Measurements from ENCODE around the gene NEDD4L.

The NEDD4L gene

DNA sequence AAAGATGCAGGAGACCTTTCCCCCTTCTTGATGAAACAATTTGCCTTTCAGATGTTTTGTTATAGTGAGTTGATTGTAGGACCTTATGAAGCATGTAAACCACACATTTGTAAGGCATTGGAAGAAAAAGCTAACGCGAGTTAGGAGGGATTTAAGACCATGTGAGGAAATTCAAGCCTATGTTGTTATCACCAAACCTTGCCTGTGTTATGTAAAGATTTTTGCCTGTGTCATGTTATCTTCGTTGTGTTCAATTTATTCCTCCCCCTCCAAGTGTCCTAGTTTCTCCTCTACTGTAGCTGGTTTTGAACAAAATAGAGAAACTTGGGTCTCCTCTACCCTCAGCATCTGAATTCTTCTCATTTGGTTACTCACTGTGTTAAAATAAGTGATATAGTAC lies 173.0 kb downstream of the NEDD4L start:
- DNase-seq = no peak

DNA sequence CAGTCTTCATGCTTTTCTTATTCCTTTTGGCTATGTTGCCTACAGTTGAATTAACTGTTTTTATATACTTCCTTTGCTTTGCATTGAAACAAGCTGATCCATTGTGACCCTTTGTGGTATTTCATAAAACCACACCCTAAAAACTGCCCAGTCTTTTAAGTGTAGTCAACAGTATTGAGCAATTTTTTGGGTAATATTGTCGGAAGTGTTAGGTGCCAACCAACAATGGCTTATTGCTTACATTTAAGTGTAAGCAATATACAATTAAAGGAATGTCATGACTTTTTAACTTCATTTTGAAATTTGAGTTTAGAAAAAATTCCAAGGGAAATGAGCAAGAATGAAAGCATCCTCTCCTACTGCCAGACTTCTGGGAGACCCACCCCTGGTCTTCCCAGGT lies 174.1 kb downstream of the NEDD4L start:
- DNase-seq = no peak

DNA sequence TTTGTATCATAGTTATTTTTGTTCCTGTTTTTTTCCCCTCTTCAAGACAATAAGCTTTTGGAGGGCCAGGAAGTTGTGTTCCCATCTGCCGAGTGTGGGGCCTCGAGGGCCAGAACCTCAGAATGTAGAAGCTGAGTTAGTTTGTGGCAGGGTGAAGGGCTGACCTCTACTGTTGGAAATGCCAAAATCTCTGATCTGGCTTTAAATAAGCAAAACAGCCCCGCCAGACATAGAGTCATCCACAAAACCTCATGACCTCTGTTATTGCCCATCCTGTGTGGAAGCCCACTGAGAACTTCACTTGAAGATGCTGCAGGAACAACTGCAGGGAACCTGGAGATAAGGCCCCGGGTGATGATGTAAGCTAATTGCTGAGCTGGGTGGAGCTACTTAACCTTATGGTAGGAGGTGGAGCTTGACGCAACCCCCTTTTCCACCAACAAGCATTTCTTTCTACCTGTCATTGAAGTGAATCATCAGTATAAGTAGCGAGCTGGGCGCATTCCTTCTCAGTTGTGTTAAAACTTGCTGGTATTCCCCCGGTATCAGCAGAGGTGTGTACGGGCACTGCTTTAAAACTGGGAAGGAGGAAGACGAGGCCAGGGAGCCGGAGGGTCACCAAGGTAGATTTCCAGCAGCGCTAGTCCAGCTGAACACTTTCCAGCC lies 177.2 kb downstream of the NEDD4L start:
- DNase-seq = peak; percentile 18

DNA sequence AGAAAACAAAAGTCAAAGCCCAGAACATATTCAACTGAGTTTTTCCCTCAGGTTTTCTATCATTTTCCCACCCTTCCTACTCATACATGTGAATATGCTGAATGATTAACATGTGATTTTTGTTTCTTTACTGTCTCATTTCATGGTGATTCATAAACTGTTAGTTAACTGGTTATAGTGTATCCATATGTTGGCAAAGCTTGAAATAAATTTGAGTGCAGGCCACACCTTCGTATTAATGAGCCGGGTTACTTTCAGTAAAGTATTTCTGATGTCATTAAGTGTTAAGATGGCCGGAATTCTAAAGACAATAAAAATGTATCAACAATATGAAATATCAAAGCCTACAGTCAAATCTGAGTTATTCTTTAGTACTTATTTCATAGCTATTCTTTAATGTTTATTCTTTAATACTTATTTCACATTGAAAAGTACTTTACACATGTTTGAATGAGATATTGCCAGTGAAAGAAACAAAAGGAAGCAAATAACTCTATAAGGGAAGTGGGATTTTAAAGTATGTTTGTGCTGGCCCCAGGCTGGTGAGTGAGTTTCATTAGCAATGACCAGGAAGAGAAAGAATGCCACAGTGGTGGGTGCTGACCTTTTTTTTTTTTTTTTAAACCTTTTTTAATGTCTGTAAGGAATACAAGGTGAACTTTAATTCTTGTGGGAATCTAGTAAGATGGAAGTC lies 178.6 kb downstream of the NEDD4L start:
- no peak for DNase-seq

DNA sequence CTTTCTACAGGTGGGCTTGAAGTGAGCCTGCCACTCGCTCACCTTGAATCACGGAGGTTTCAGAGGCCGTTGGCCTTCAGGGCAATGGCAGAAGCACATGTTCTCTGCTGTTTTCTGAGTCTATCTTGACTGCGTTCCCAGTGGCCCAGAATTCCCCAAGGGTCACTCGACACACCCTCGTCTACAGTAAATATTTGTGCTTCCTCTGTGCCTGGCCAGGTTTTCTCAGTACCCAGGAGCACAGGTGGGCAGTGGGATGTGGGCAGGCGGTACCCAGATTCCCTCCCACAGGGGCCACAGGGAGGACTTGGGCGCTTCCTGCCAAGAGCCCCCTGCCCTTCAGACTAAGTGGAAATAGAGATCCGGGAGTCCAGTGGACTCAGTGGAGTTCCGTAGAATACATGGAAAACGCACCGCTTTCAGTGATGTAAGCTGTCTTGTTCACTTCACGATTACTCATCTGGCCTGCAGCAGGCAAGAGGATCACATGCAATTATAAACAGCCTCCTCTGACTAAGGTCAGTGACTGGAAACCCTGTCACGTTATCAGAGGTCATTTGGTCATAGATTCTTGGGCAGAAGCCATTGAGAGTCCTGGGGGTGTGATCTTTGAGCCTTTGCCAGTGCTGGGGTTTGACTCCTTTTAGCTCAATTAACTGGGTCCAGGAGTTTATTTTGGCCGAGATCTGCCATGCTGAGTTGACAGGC lies 179.8 kb downstream of the NEDD4L start:
- no peak for DNase-seq

DNA sequence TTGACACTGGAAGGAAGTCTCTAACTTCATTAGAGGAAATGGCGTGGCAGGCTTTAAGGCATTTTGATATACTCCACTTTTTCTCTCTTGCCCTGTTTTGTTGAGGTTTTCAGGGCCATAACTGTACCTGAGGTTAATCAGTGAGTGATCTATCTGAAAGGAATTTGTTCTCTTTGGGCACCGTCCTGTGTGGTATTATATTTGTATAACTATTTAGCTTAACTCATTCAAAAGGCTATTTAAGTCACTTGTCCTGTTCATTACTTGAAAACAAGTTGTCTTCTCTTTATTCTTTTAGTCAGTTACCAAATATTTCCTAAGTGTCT lies 180.4 kb downstream of the NEDD4L start:
- no peak for DNase-seq

DNA sequence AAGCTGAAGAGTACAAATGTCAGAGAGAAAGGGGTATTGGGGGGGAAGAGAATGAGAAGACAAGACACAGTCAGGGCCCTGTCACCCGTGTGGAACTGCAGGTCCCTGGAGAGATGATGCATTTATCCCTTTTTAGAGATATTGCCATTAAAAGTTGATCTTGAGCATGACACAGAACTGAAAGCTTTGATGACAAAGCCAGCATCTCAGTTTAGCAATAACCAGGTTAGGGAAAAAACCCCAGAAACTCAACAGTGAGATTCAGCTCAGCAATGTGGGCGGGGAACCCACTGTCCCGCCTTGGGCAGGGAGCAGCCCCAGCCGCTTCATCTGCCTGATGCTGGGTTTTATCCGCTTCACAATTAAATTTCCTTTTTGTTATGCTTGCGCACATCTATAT lies 181.1 kb downstream of the NEDD4L start:
- DNase-seq = no peak

DNA sequence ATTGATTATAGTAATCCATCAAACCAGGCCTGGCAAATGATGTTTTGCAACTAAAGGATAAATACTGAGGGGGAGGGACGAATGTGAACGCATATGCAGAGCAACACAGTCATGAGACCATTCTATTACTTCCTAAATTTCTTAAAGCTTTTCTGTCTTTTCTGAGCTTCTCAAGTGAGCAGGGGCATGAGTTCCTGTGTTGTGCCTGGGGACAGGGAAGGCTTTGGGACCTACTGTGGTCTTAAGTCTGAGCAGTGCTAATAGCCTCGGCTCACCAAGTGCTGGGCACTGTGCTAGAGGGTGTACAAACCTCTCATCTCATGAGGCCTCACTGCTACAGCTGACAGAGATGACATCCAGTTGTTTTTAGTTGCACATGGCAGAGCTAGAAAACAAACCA lies 182.4 kb downstream of the NEDD4L start:
- no peak for DNase-seq

DNA sequence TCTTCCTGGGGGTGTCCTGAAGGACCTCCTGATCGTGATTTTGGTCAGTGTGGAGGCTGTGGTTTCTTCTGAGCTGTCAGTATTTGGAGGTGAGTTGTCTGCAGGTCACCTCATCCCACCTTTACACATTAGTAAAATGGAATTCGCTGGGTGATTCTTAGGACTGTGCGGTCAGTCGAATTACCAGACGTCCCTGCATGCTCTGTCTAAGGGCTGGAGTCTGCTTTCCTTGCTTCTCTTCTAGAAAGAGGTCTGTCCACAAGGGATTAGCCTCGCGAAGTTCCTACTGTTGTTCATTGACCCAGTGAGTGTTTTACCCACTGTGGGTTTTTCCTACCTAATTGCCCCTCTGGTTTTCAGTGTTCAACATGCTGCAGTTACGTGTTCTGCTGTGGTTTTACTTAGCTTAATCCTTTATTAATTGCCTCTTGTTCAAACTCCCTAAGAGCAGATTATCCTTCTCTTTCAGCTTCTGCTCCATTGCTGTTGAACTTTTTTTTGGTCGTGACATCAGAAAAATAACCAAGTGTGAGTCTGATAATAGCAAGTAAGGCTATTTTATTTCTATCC lies 183.4 kb downstream of the NEDD4L start:
- no peak for DNase-seq

DNA sequence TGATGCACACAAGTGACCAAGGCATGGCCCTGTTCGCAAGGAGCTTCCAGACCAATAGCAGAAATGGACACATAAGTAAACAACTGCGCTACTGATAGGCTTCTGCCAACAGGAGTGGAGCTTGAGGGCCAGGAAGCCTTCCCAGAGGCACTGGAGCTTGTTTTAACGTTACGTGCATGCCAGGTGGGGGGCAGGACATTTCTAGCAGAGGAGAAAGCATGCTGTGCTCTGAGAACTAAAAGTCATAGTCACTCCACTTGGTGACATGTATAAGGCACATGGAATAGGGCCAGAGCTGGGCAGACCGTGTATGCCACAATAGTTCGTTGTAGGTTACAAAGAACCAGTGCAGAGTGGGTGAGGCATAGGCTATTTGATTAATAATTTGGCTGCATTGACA lies 184.2 kb downstream of the NEDD4L start:
- DNase-seq = no peak

DNA sequence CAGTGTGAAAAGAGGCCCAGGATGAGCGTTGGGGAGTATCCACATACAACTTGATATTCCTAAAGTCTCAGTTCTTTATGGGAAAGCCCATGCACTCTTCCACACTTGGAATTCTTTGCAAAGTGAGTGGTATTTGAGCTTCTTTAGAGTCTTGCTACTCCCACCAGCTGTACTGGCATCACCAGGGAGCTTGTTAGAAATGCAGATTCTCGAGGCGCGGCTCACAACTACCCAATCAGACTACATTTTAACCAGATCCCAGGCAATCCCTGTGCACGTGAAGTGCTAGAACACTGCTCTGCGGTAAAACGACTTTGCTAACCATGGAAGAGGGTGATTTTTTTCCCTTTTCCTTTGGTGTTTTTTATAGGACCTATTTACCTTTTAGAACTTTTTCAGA lies 184.7 kb downstream of the NEDD4L start:
- DNase-seq = no peak

DNA sequence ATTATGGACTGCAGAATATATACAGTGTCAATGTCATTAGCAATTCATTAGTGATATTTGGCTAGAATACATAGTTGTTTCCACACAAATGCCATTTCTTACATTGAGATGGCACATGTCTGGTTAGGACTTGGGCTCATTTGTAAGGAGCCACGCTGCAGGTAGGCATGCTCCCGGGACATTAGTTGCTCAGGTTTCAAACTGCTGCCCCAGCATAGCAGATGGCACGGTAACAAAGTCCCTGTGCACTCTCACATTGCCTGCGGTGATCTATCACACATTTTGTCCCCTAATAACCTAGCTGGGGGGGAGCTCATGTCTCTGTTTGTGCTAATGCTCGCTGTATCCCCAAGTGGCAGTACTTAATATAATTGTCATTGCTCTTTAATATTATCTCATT lies 185.1 kb downstream of the NEDD4L start:
- DNase-seq = no peak

DNA sequence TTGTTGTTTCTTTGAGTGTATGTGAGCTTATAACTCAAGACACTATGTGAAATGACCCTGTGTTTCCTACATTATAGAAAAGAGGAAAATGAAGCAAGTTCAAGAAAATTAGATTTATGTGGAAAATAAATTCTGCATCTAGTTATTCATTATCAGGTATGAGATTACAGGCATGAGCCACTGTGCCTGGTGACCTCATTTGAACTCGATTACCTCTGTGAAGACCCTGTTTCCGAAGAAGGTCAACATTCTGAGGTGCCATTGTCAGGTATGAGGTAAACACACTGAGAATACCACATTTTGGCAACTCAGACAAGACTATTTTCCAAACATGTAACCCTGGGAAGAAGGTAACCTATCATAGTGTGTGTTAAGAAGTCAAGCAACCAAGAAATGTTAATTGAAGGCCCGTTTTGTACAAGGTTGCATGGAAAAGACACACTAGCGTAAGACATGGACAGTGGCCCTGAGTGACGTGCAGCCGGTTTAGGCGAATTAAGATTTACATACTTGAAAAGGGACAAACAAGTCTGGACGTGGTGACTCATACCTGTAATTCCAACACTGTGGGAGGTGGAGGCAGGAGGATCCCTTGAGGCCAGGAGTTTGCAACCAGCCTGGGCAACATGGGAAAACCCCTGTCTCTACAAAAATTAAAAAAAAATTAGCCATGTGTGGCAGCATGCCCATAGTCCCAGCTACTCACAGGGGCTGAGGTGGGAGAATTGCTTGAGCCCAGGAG lies 186.6 kb downstream of the NEDD4L start:
- no peak for DNase-seq

DNA sequence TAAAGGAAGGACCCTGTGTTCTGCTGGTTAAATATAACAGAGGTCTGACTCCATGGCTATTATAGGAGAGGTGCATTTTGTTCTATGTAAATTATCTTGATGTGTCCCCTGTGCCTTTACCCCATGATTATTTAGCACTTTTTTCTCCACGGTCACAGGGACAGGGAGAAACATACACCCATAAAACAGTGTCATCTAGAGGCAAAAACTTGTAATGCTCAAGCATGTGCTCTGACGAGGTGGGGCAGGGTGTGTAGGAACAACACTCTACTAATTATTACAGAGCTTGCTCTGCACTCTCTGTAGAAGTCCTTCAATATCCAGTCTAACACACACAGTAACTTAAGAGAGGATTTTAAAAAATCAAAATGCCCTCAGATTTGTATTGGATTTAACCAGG lies 187.9 kb downstream of the NEDD4L start:
- no peak for DNase-seq

DNA sequence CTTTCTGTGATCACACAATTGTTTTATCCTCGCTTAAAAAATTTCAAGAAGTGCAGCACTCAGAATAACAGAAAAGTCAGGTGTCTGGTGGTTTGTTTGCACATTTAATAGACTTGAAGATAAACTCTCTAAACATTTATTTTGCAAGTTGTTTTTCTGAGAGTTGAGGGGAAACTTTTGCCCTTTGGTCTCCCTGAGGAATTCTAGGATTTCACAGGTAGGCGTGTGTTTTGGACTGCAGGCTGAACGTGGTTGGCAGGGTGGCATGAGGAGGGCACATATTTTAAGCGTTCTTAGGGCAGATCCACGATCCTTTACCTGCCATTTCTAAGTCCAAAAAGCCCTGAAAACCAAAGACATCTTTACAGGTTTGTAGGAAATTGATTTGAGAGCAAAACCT lies 188.6 kb downstream of the NEDD4L start:
- no peak for DNase-seq

DNA sequence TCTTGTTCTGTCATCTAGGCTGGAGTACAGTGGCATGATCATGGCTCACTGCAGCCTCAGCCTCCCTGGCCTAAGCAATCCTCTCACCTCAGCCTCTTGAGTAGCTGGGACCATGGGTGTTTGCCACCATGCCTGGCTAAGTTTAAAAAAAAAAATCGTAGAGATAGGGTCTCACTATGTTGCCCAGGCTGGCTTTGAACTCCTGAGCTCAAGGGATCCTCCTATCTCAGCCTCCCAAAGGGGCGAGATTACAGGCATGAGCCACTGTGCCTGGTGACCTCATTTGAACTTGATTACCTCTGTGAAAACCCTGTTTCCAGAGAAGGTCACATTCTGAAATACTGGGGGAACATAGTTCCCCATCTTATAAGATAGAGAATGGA lies 190.3 kb downstream of the NEDD4L start:
- DNase-seq = no peak

DNA sequence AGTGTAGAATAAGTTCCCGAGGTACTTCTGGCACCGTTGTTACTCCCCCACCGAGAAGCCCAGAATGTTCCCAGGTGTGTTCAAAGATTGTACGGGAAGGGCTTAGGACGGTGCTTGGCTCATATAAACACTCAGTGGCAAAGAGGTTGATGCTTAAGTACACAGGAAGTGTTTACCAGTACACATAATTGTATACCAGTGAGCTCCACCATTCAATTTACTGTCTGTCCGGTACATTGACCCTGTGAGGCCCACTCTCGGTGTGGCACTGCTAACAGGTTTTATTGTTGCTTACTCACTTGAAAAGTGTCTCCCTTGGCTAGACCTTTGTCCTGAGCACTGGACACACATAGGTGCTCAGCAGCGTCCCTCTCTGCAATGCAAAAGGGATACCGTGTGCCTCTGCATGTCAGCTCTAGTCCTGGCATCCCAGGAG lies 191.0 kb downstream of the NEDD4L start:
- no peak for DNase-seq

DNA sequence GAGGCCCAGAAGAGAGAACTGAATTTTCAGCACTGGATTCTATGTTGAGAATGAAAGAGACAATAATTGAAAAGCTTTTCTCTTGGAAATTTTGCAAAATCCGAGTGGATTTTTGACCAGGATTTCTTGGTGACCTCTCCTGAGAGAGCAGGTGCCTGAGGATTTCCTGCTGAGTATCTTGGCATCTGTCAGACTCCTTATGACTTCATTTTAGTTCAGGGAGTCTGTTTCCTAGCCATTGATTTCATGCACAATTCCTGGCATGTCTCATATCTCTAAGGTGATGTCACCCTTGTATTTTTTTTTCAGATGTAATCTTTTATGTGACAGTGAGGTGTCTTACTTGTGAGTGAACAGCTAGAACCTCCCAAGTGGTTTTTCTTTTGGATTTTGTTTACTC lies 195.9 kb downstream of the NEDD4L start:
- no peak for DNase-seq

DNA sequence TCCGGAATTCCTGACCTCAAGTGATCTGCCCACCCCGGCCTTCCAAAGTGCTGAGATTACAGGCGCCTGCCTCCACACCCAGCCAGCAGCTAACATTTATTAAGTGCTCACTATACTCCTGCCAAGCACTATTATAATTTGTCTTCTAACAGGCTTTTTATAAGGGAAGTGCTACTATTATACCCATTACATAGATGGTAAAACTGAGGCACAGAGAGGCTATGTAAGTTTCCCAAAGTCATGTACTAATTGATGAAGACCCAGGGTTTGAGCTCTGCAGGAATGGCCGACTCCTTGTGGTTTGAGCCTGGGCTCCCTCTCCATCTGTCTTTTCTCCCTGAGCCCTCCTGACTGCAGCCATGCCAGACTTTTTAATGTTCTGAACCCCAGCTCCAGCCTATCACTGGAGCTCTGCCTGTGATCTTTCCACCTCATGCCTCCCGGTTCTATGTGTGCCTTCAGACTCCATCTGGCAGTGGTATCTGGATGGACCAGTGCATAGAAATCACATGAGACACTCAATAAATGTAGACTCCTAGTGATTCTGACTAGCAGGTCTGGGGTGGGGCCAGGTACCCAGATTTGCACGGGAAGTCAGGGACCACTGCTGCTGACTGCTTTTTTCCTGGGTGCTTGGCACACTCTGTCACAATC lies 197.1 kb downstream of the NEDD4L start:
- no peak for DNase-seq

DNA sequence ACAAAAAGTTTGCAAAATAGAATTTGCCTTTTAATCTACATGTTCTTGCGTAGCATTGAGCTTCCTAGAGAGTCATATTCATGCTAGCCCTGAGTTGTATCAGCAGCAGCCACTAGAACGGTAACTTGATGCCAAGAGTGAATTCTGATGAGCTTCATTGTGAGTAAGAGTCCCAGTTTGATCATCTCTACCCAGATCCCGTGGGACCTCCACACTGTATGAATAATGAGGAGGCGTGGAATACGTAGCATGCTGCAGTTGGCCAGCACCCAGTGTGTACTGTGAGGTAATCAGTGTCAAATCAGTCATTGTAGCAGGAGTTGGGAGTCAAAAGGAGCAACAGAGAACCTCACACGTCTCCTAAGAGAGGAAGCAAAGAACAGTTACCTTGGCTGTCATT lies 197.9 kb downstream of the NEDD4L start:
- no peak for DNase-seq

DNA sequence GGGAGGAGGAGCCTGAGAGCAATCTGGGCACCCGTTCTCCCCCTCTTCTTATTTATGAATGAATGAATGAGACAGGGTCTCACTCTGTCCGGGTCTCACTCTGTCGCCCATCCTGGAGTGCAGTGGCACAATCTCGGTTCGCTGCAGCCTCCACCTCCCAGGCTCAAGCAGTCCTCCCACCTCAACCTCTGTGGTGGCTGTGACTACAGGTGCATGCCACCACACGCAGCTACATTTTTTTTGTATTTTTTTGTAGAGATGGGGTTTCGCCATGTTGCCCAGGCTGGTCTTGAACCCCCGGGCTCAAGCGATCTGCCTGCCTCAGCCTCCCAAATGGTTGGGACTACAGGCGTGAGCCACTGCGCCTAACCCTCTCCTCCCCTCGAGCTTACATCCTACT lies 198.4 kb downstream of the NEDD4L start:
- no peak for DNase-seq

DNA sequence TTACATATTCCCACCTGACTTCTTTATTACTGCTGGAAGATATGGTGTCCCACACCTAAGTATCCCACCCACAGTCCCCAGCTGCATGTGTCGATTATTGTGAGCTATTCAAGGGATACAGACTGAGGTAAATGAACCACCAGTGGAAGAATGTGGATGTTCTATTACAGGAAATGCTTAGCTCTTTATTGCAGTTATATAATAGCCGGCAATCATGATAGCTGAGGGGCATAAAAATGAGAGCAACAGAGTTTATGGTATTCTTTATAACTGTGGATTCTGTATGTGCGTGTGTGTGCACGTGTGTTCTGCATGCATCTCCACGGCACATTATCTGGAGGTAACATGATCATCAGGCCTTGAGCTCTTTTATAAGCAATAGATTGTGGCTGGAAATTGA lies 198.9 kb downstream of the NEDD4L start:
- no peak for DNase-seq

DNA sequence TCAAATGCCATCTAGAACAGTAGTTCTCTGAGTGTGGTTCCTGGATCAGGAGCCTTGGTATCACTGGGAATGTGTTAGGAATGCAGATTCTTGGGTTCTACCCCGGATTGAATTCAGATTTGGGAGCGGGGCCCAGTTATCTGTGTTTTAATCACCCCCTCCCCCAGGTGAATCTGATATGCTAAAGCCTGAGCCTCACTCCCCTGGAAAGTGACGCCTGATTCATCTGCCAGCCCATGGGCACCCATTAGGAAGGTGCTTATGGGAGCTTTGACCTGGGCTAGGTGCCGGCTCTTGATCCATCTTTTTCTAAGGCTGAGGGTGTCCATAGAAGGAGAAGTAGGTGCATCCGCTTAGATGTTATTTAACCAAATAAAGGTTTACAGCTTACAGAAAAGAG lies 199.4 kb downstream of the NEDD4L start:
- DNase-seq = no peak
